Ishikawa (cell line): ENCODE data around the gene ZNF81.

Source experiments
- CEBPB ChIP-seq: IDR thresholded peaks from 2 replicates; pipeline ENCODE4 v1.6.1; 2012
- CREB1 ChIP-seq: IDR thresholded peaks from 2 replicates; pipeline ENCODE4 v1.6.1; 2012; ENCODE audit warnings: low read depth
- EP300 ChIP-seq: IDR thresholded peaks from 2 replicates; pipeline ENCODE4 v1.6.1; 2012; ENCODE audit warnings: borderline replicate concordance
- NFIC ChIP-seq: IDR thresholded peaks from 2 replicates; pipeline ENCODE4 v1.6.1; 2012
- RAD21 ChIP-seq: IDR thresholded peaks from 2 replicates; pipeline ENCODE4 v1.6.1; 2012; ENCODE audit warnings: low read depth
- TAF1 ChIP-seq: IDR thresholded peaks from 2 replicates; pipeline ENCODE4 v1.6.1; 2012; ENCODE audit warnings: low read depth, mild to moderate bottlenecking
- TCF12 ChIP-seq: IDR thresholded peaks from 2 replicates; pipeline ENCODE4 v1.6.1; 2012; ENCODE audit warnings: low read depth
- TEAD4 ChIP-seq: IDR thresholded peaks from 2 replicates; pipeline ENCODE4 v1.6.1; 2012
- YY1 ChIP-seq: IDR thresholded peaks from 2 replicates; pipeline ENCODE4 v1.6.1; 2012; ENCODE audit warnings: low read depth
- TF ChIP-seq, protein P1 (sequence below): IDR thresholded peaks from 2 replicates; pipeline ENCODE4 v1.6.1; 2012

DNA sequence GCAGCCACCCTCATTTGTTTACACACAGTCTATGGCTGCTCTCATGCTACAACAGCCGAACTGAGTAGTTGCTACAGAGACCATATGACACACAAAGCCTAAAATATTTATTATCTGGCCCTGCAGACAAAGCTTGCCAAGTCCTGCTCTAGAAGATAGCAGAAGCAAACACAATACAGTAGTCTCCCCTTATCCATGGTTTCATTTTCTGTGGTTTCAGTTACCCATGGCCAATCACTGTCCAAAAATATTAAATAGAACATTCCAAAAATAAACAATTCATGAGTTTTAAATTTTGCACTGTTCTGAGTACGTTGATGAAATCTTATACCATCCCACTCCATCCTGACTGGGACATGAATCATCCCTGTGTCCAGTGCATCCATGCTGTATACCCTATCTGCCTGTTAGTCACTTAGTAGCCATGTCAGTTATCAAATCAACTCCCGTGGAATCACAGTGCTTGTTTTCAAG is 40.2 kb upstream of the ZNF81 start:
- TF ChIP-seq YY1, result no peak
- TF ChIP-seq CEBPB, result no peak
- TF ChIP-seq NFIC, result no peak
- no peak for TF ChIP-seq CREB1
- no peak for TF ChIP-seq RAD21
- TF ChIP-seq TAF1, result no peak
- TF ChIP-seq TCF12, result no peak
- TF ChIP-seq, protein P1, sequence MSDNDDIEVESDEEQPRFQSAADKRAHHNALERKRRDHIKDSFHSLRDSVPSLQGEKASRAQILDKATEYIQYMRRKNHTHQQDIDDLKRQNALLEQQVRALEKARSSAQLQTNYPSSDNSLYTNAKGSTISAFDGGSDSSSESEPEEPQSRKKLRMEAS, result no peak
- TF ChIP-seq EP300, result no peak
- no peak for TF ChIP-seq TEAD4
